ENCODE measurements around the gene LEF1. TPM values are rescaled to one million over a fixed set of nuclear protein-coding genes. Genes with fewer than 3 reads are reported as not detected.

The LEF1 gene
- total RNA-seq, 4 donors from 2014 or later = 0.42 to 3.6 (median 1.9) TPM

- Histone ChIP-seq H3K27ac (replicated peaks in 1 of 4) (no peak overlapping the region), H3K4me1 (no peaks in the 10 kb centered on the region), H3K36me3 (no peaks in the 10 kb centered on the region), H3K4me3 (no peak overlapping the region), H3K9me3 (no peaks in the 10 kb centered on the region), H3K27me3 (no peaks in the 10 kb centered on the region)
- TF ChIP-seq POLR2AphosphoS5 (IDR thresholded peaks at IDR 0.05) = no peak
- TF ChIP-seq POLR2A (IDR thresholded peaks at IDR 0.05; ENCODE audit: low read depth) = no peak
- TF ChIP-seq CTCF (IDR thresholded peaks at IDR 0.05) = no peak
- TF ChIP-seq EP300 (IDR thresholded peaks at IDR 0.05) = no peak
- intact Hi-C loops (cut with DNase I) = no loop called here
- DNase-seq (ENCODE audit: extremely low spot score) = no peak
- 78% methylated on average over 4 of the region's 4 CpGs for WGBS
Measured at GRCh38 chr4:108135549-108136209, 33.1 kb downstream of the LEF1 start.

GRCh38 chr4:108130955-108131354 is 37.8 kb downstream of the LEF1 start:
- Histone ChIP-seq H3K36me3 (no peaks in the 10 kb centered on the region), H3K4me1 (no peaks in the 10 kb centered on the region), H3K27ac (replicated peaks in 1 of 4) (no peak overlapping the region), H3K9me3 (no peaks in the 10 kb centered on the region), H3K27me3 (peaks cover 0 to 4% (median 0%) of the 10 kb centered on the region in 4 donors), H3K4me3 (no peak overlapping the region)
- no peak for TF ChIP-seq CTCF (IDR thresholded peaks at IDR 0.05)
- TF ChIP-seq EP300 (IDR thresholded peaks at IDR 0.05) = no peak
- no peak for TF ChIP-seq POLR2A (IDR thresholded peaks at IDR 0.05; ENCODE audit: low read depth)
- TF ChIP-seq POLR2AphosphoS5 (IDR thresholded peaks at IDR 0.05) = no peak
- intact Hi-C loops (cut with DNase I) = no loop called here
- WGBS = 96% methylated on average over 4 of the region's 4 CpGs
- DNase-seq (ENCODE audit: extremely low spot score) = no peak

GRCh38 chr4:108129196-108129595 is 39.5 kb downstream of the LEF1 start:
- intact Hi-C loops (cut with DNase I) = no loop called here
- no peak for DNase-seq (ENCODE audit: extremely low spot score)
- Histone ChIP-seq H3K27ac (replicated peaks in 1 of 4) (no peak overlapping the region), H3K9me3 (no peaks in the 10 kb centered on the region), H3K36me3 (no peaks in the 10 kb centered on the region), H3K27me3 (peaks cover 0 to 4% (median 0%) of the 10 kb centered on the region in 4 donors), H3K4me3 (no peak overlapping the region), H3K4me1 (no peaks in the 10 kb centered on the region)
- no peak for TF ChIP-seq POLR2A (IDR thresholded peaks at IDR 0.05; ENCODE audit: low read depth)
- no peak for TF ChIP-seq CTCF (IDR thresholded peaks at IDR 0.05)
- TF ChIP-seq POLR2AphosphoS5 (IDR thresholded peaks at IDR 0.05) = no peak
- TF ChIP-seq EP300 (IDR thresholded peaks at IDR 0.05) = no peak

- no peaks in the 10 kb centered on the region for H3K36me3 ChIP-seq
- WGBS = 93% methylated on average over 3 of the region's 3 CpGs
- H3K27ac ChIP-seq (replicated peaks in 1 of 4) = no peak overlapping the region
- no peaks in the 10 kb centered on the region for H3K4me1 ChIP-seq
- intact Hi-C loops (cut with DNase I) = no loop called here
- TF ChIP-seq CTCF (IDR thresholded peaks at IDR 0.05) (no peak), POLR2AphosphoS5 (IDR thresholded peaks at IDR 0.05) (no peak)
- H3K4me3 ChIP-seq = no peak overlapping the region
- peaks cover 0 to 4% (median 0%) of the 10 kb centered on the region in 4 donors for H3K27me3 ChIP-seq
- H3K9me3 ChIP-seq = no peaks in the 10 kb centered on the region
- no peak for DNase-seq (ENCODE audit: extremely low spot score)
Measured at GRCh38 chr4:108126806-108127205, 41.9 kb downstream of the LEF1 start.

GRCh38 chr4:108120789-108121188 is 47.9 kb downstream of the LEF1 start:
- Histone ChIP-seq H3K9me3 (no peaks in the 10 kb centered on the region), H3K4me3 (no peak overlapping the region), H3K36me3 (no peaks in the 10 kb centered on the region), H3K27me3 (no peaks in the 10 kb centered on the region), H3K4me1 (no peaks in the 10 kb centered on the region), H3K27ac (replicated peaks in 1 of 4) (no peak overlapping the region)
- no peak for DNase-seq (ENCODE audit: extremely low spot score)
- WGBS = 86% methylated on average over 2 of the region's 2 CpGs
- intact Hi-C loops (cut with DNase I) = no loop called here
- TF ChIP-seq CTCF (IDR thresholded peaks at IDR 0.05) (no peak), POLR2AphosphoS5 (IDR thresholded peaks at IDR 0.05) (no peak), POLR2A (IDR thresholded peaks at IDR 0.05; ENCODE audit: low read depth) (no peak), EP300 (IDR thresholded peaks at IDR 0.05) (no peak)

Measured in esophagus muscularis mucosa (tissue), 4 donors.